Measurements from ENCODE around the gene SCAPER. TPM values are rescaled to one million over a fixed set of nuclear protein-coding genes. Genes with fewer than 3 reads are reported as not detected.
"Not testable (repeated sequence)": the region's sequence is repeated elsewhere in the genome, so short reads cannot be mapped to it uniquely, and the experiment has no call there.

SCAPER gene
- total RNA-seq, 2 donors from 2014 or later: 16.6 to 27.9 TPM

DNA sequence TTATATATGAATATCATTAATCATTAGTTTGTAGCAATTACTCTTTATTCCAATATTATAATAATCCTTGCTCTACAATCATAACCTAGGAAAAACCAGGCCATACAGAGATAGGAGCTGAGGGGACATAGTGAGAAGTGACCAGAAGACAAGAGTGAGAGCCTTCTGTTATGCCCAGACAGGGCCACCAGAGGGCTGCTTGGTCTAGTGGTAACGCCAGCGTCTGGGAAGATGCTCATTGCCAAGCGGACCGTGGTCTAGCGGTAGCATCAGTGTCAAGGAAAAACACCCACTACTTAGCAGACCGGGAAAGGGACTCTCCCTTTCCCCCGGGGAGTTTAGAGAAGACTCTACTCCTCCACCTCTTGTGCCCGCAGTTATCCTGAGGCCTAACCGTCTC lies 172.8 kb downstream of the SCAPER start:
- peak in 1 of 2 donors; percentile 5 for DNase-seq
- intact Hi-C loops (cut with DNase I, micrococcal nuclease); ATAC-seq: not testable (repeated sequence)

DNA sequence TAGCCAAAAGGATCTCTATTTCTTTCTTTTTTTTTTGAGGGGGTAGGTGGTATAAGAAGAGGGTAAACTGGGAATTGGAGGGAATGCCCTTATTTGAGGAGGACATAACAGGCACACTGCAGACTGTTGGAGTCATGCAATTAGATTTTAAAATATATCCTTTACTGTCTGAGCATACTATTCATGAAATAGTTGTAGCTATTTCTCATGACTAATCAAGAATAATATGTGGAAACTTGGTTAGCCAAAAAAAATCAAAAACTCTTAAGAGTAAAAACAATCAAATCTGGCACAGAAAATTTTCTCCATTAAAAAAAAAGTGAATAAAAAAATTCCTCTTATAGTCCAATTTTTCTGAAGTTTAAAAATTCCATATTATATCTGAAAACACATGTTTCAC lies 174.9 kb downstream of the SCAPER start:
- intact Hi-C loops (cut with DNase I, micrococcal nuclease): no loop called here
- ATAC-seq: no peak
- no peak for DNase-seq

DNA sequence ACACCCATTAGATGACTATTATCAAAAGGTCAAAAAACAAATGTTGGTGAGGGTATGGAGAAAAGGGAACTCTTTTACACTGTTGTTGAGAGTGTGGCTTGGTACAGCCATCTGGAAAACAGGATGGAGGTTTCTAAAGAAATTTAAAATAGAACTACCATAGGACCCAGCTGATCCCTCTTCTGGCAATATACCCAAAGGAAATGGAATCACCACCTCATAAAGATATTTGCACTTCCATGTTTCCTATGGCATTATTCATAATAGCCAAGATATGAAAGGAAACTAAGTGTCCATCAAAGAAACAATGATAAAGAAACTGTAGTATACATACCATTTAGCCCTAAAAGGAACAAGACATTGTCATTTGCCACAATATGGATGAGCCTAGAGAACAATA lies 186.3 kb downstream of the SCAPER start:
- no peak for DNase-seq
- no peak for ATAC-seq
- intact Hi-C loops (cut with DNase I, micrococcal nuclease): no loop called here

DNA sequence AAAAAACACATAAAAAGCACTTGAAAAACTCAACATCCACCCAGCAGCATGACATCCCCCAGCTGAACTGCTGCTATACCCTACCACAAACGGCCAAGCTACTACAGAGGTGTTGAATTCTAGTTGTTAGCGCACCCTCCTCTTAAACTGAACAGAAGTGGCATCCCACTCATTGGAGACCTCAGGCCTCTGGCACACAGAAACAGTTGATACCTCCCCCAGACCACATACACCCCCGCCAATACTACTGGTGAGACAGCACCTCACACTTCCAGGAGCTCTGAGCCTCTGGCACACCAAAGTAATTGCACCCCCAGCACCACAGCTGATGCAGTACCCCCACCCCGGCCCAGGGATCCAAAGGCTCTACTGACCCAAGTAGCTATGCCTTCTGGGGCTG lies 190.2 kb downstream of the SCAPER start:
- DNase-seq: no peak
- intact Hi-C loops (cut with DNase I, micrococcal nuclease): no loop called here
- no peak for ATAC-seq

DNA sequence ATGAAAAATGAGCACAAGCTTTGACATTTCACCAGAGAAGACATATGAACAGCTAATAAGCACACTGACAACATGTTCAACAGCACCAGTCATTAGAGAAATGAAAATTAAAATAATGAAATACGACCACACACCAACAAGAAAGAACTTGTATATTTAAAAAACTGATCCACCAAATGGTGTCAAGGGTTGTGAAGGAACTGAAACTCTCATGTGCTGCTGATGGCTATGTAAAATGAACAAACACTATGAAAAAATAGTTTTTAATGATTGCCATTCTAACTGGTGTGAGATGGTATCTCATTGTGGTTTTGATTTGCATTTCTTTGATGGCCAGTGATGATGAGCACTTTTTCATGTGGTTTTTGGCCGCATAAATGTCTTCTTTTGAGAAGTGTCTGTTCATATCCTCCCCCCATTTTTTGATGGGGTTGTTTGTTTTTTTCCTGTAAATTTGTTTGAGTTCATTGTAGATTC lies 193.8 kb downstream of the SCAPER start:
- DNase-seq (no peak), ATAC-seq (no peak)
- intact Hi-C loops (cut with DNase I, micrococcal nuclease): no loop called here

DNA sequence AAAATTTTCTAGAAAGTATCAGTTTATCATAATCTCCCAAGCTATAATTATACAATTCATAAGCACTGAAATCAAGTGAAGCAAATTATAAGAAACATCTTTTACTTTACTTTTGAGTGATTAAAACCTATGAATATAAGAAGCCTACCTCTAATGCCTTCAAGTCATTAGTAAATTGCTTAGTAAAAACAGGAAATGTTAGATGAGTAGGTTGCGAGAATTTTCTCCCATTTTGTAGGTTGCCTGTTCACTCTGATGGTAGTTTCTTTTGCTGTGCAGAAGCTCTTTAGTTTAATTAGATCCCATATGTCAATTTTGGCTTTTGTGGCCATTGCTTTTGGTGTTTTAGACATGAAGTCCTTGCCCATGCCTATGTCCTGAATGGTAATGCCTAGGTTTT lies 201.1 kb downstream of the SCAPER start:
- DNase-seq; intact Hi-C loops (cut with DNase I, micrococcal nuclease); ATAC-seq: not testable (repeated sequence)

DNA sequence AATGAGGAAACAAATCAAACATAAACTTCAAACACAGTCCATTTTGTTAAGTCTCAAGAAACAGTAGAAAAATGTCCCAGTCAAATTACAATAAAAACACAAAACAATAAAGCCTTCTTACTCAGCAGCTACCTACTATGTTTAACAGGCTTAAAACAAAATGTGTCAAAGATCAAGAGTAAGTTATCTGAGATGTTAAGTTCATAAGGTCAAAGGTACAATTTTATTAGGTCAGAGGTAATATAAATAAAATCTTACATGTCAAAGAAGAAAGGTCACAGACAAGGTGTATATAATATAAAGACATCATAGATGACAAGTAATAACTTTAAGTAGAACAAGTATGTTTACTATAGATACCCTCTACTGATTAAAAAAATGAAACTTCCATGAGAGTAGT lies 208.3 kb downstream of the SCAPER start:
- DNase-seq (no peak), ATAC-seq (peak; percentile 54)
- intact Hi-C loops (cut with DNase I, micrococcal nuclease): no loop called here

DNA sequence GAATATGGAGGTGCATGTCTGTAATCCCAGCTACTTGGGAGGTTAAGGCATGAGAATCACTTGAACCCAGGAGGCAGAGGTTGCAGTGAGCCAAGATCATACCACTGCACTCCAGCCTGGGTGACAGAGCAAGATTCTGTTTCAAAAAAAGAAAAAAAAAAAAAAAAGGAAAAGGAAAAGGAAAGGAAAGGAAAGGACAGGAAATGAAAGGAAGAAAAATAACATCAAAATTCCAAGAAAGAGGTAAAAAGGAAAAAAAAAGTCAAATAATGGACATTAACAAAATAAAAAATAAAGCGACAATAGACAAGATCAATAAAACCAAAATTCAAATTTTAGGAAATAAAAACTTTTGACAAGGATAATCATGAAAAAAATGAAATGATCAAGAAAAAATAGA lies 212.6 kb downstream of the SCAPER start:
- DNase-seq; ATAC-seq; intact Hi-C loops (cut with DNase I, micrococcal nuclease): not testable (repeated sequence)

DNA sequence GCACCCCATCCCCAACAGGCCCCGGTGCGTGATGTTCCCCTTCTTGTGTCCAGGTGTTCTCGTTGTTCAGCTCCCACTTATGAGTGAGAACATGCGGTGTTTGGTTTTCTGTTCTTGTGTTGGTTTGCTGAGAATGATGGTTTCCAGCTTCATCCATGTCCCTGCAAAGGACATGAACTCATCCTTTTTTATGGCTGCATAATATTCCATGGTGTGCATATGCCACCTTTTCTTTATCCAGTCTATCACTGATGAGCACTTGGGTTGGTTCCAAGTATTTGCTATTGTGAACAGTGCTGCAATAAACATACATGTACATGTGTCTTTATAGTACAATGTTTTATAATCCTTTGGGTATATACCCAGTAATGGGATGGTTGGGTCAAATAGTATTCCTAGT lies 217.5 kb downstream of the SCAPER start:
- intact Hi-C loops (cut with DNase I, micrococcal nuclease); ATAC-seq; DNase-seq: not testable (repeated sequence)

DNA sequence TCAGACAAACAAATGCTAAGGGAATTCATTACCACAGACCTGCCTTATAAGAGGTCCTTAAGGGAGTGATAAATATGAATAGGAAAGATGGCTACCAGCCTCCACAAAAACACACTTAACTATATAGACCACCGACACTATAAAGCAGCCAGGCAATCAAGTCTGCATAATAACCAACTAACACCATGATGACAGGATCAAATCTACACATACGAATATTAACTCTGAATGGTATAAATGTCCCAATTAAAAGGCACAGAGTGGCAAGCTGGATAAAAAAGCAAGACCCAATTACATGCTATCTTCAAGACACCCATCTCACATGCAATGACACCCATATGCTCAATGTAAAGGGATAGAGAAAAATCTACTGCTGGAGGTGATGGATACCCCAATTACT lies 221.1 kb downstream of the SCAPER start:
- DNase-seq: no peak
- ATAC-seq: no peak
- intact Hi-C loops (cut with DNase I, micrococcal nuclease): no loop called here

DNA sequence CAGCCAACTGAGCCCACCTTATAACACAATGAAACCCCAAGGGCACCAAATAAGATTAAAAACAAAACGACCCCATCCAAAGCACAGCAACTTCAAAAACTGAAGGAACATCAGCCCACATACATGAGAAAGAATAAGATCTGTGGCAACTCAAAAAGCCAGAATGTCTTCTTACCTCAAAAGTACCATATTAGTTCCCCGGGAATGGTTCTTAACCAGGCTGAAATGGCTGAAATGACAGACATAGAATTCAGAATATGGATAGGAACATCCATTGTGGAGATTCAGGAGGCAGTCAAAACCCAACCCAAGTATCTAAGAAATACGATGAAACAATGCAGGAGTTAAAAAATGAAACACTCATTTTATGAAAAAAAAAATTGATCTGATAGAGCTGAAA lies 222.3 kb downstream of the SCAPER start:
- DNase-seq: no peak
- intact Hi-C loops (cut with DNase I, micrococcal nuclease): no loop called here

DNA sequence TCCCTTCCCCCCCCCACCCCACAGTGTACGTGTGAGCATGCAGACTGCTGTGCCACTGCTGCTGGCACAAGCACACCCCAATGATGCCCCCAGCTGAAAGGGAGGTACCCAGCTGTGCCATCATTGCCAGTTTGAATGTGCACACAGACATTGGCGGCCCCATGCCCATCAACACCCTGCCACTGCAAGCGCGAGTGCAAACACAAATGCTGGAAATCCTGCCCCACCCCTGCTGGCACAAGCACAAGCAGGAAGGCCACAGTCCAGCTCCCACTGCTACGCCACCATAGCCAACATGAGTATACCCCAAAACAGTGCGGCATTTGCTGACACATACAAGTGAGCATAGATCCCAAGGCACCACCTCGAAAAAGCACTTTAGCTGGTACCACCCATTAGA lies 222.9 kb downstream of the SCAPER start:
- ATAC-seq: no peak
- no peak for DNase-seq
- intact Hi-C loops (cut with DNase I, micrococcal nuclease): no loop called here

More for the DNA sequence above, 222.3 kb downstream of the SCAPER start:
- ATAC-seq: no peak

DNA sequence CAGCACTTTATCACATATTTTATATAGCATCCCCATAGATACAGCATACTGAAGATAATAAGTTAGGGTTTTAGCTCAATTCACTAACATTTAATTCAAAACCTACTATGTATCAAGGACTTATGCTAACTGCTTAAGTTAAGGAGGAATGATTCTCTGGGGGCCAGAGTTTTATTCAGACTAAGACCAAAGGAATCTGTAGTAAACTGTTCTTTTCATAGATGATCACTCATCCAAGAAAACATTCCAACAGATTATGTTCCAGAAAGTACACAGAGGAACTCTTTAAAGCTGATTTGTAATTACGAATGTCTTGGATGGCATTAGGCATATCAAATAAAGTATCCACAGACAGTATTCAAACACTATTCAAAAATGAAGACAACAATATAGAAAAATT lies 226.4 kb downstream of the SCAPER start:
- DNase-seq (no peak), ATAC-seq (no peak)
- intact Hi-C loops (cut with DNase I, micrococcal nuclease): no loop called here

DNA sequence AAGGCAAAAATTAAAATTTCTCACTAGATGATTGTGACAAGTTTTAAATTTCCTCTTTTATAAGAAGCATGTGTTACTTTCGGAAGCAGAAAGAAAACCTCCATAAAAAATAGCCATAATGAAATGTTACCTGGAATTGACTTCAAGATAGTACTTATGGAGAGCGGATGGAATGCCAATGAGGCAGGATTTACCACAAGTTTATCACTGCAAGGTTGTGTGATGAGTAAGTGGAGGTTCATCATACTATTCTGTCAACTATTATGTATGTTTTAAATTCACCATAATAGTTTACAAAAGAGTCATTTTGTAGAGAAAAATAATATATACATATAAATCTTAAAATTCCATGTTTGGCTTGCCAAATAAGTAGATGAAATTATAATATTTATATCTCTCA lies 230.3 kb downstream of the SCAPER start:
- intact Hi-C loops (cut with DNase I, micrococcal nuclease): no loop called here
- no peak for DNase-seq
- no peak for ATAC-seq

DNA sequence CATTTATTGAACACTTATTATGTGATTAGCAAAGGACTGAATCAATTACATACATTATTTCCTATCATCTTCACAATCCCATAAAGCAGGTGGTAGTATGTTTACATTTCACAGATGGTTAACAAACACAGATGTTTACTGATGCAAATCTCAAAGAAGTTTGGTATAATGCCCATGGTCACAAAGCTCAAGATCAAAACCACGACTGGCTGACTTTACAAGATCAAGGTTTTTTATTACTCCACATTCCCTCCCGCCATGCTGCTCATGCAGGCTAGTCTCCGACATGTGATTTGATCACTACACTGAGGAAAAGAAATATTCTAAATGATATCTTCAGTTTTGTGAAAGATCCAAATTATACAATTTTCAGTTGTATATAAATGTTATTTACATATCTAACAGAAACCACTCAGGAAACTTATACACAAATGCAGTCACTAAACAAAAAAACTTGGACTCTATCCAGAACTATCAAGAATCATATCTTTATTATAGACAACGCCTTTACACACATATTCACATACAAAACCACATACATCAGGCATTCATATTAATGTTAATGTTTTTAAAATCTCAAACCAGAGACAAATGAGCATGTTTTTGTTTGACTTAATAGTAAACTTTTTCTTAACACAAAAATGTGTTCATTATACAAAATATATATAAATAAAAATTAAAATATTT lies 235.5 kb downstream of the SCAPER start:
- no peak for DNase-seq
- intact Hi-C loops (cut with DNase I, micrococcal nuclease): loop anchor here in 1 of 2 donors (10.0 kb wide), 1 partner anchor 55 kb away; no protein-coding TSS in a partner anchor
- ATAC-seq: peak; percentile 89

DNA sequence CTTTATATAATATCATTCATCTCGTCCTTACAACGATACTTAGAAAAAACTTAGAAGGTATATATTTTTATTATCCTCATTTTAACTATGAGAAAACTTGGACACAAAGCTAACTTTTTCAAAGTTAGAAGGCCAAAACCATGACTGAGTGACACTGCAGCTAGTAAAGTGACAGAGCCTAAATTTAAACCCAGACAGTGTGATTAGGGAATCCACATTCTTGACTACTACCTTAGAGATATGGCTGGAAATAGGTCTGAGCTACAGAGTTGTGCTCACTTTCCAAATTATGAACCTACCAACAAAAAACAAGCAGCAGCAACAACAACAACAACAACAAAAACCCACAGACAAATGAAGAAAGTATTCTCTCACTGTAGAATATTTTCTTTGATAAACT lies 236.2 kb downstream of the SCAPER start:
- ATAC-seq: no peak
- no peak for DNase-seq
- intact Hi-C loops (cut with DNase I, micrococcal nuclease): loop anchor here in 1 of 2 donors (10.0 kb wide), 1 partner anchor 54 kb away; no protein-coding TSS in a partner anchor

DNA sequence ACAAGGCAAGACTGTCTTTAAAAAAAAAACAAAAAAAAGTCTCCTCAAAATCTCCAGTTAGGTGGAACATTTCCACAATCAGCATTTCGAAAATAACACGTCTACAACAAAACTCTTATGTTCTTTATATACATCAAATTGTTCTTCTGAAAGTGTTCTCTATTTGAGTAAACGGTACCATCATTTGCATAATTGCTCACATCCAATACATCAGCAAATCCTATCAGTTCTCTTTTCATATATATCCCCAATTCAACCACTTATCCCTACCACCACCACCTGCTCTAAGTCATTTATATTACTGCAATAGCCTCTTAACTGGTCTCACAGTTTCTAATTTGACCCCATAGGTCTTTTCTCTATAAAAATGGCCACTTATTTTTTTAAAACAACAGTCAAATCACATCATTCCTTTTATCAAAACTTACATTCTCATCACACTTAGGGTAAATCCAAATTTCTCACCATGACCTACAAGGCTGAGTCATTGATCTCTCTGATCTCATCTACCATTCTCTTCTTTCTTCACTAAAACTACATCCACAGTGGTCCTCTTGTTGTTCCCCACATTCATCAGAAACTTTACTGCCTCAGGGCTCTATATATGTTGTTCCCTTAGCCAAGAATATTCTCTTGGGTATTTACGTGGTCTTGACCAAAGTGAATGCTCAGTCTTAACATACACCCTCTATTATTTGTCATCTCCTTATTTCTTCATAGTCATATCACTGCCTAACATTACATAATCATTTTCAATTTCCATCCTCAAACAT lies 237.0 kb downstream of the SCAPER start:
- DNase-seq: no peak
- ATAC-seq: no peak
- intact Hi-C loops (cut with DNase I, micrococcal nuclease): loop anchor here in 1 of 2 donors (10.0 kb wide), 1 partner anchor 53 kb away; no protein-coding TSS in a partner anchor

DNA sequence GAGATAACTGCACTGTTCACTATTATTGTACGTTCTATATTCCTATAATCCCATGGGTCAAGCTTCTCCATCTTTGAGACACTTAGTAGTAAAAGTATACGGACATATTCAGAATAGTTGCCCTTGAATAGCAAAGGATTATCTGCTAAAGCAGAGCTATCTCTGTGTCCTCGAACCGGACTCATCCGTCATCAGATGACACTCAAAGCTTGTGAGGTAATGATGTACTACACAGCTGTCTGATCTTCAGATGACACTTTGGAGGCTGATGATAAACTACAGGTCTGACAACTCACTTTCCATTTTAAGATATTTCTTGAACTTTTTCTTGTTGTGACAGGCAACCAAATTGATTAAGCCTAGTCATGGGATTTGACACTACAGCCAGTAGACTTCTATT lies 240.2 kb downstream of the SCAPER start:
- intact Hi-C loops (cut with DNase I, micrococcal nuclease): loop anchor here in 1 of 2 donors (10.0 kb wide), 1 partner anchor 50 kb away; no protein-coding TSS in a partner anchor
- DNase-seq (no peak), ATAC-seq (no peak)

DNA sequence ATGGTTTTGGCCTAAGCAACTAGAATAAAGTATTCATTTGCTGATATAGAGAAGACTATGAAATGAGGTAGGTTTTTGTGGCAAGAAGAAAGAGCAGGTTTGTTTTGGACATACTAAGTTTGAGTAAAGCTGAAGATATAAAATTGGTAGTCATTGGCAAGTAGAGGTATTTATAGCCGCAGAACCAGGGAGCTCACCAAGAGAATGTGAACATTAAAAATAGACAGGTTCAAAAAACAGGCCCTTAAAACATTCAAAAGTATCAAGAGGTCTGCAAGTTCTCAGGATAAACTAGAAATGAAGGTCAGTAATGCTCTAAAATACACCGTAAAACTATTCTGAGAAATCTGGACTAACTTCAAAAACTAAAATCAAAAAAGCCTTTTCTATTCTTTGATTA lies 240.7 kb downstream of the SCAPER start:
- ATAC-seq: no peak
- DNase-seq: no peak
- intact Hi-C loops (cut with DNase I, micrococcal nuclease): loop anchor here in 1 of 2 donors (10.0 kb wide), 1 partner anchor 50 kb away; no protein-coding TSS in a partner anchor

DNA sequence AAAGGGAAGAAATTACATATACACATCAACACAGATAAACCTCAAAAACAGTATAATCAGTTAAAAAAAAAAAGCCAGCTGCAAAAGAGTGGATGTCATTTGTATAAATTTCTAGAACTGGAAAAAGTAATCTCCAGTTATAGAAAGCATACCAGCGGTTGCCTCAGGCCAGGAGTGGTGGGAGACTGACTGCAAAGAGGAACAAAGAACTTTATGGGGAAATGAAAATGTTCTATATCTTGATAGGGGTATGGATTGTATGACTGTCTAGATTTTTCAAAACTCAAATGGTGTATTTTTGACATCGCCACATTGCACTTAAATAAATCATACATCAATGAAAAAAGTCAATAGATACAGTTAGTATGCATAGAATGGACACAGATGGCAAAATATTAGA lies 241.6 kb downstream of the SCAPER start:
- no peak for DNase-seq
- intact Hi-C loops (cut with DNase I, micrococcal nuclease): loop anchor here in 1 of 2 donors (10.0 kb wide), 1 partner anchor 49 kb away; no protein-coding TSS in a partner anchor
- ATAC-seq: no peak

Data from left colon (tissue), 2 donors.